CD4-positive, alpha-beta T cell treated with Interleukin-10 for 1 hour (primary cell): Measurements from ENCODE around the gene TXN.
"Not testable (repeated sequence)": the region's sequence is repeated elsewhere in the genome, so short reads cannot be mapped to it uniquely, and the experiment has no call there.

Experiments used
- DNase-seq: peaks from one replicate; pipeline ENCODE4 v3.0.0-alpha.2; 2020

Gene TXN

GRCh38 chr9:110206389-110206788, 49.9 kb downstream of the TXN start:
- no peak for DNase-seq

GRCh38 chr9:110205612-110206011, 50.7 kb downstream of the TXN start:
- DNase-seq: not testable (repeated sequence)

GRCh38 chr9:110202232-110202631, 54.1 kb downstream of the TXN start:
- DNase-seq: no peak

- no peak for DNase-seq
Observed at GRCh38 chr9:110199643-110200042, 56.7 kb downstream of the TXN start.

- DNase-seq: no peak
Observed at GRCh38 chr9:110198357-110198756, 58.0 kb downstream of the TXN start.

- no peak for DNase-seq
Observed at GRCh38 chr9:110197330-110198187, 58.7 kb downstream of the TXN start.

- DNase-seq: not testable (repeated sequence)
Observed at GRCh38 chr9:110196084-110196499, 60.2 kb downstream of the TXN start.
